Spleen (tissue), 11 donors: ENCODE results near the gene FOXP1. TPM values are rescaled to one million over a fixed set of nuclear protein-coding genes. Genes with fewer than 3 reads are reported as not detected.

Experiments used
- DNase-seq: peaks from one replicate; pipeline ENCODE4 v3.0.0-alpha.2; 2020
- H3K27ac ChIP-seq, 8 donors: fragments of 200-600 bp; sonication (generic) in 7 of 8; 1 replicate in 4 of 8; 2 replicates in 4 of 8; pipeline versions ENCODE4 v1.5.0 to v1.8.0; 2016 to 2021; ENCODE audit warnings: inconsistent platforms in 4 of 8, mild to moderate bottlenecking in 4 of 8, moderate library complexity in 1 of 8
- H3K27me3 ChIP-seq, 7 donors: fragments of 200-600 bp; sonication (generic) in 6 of 7; replicated peaks in 1 of 7; 1 replicate in 4 of 7; 2 replicates in 3 of 7; pipeline versions ENCODE4 v1.5.0 to v1.8.0; 2016 to 2021; ENCODE audit warnings: inconsistent platforms in 3 of 7, mild to moderate bottlenecking in 1 of 7
- H3K36me3 ChIP-seq, 6 donors: fragments of 200-600 bp; sonication (generic) in 5 of 6; 1 replicate in 4 of 6; 2 replicates in 2 of 6; pipeline versions ENCODE4 v1.5.0 to v1.8.0; 2016 to 2021; ENCODE audit warnings: inconsistent platforms in 2 of 6
- H3K4me1 ChIP-seq, 6 donors: fragments of 200-600 bp; sonication (generic) in 5 of 6; 1 replicate in 3 of 6; 2 replicates in 3 of 6; pipeline versions ENCODE4 v1.5.0 to v1.8.0; 2016 to 2021; ENCODE audit warnings: inconsistent platforms in 3 of 6
- H3K4me3 ChIP-seq, 8 donors: fragments of 200-600 bp; sonication (generic) in 7 of 8; 1 replicate in 4 of 8; 2 replicates in 4 of 8; pipeline versions ENCODE4 v1.5.0 to v1.8.0; 2016 to 2021; ENCODE audit warnings: inconsistent platforms in 4 of 8, mild to moderate bottlenecking in 4 of 8, moderate library complexity in 2 of 8
- H3K9me3 ChIP-seq, 8 donors: fragments of 200-600 bp; sonication (generic) in 7 of 8; 1 replicate in 4 of 8; 2 replicates in 4 of 8; pipeline versions ENCODE4 v1.5.0 to v1.8.0; 2016 to 2021; ENCODE audit warnings: inconsistent platforms in 4 of 8
- CTCF ChIP-seq, 11 experiments: fragments of 200-600 bp in 7 of 11; fragments of 450-650 bp in 4 of 11; sonication (generic) in 4 of 11; IDR thresholded peaks in 8 of 11; conservative IDR thresholded peaks in 3 of 11; 1 replicate in 7 of 11; 2 replicates in 4 of 11; pipeline versions ENCODE4 v1.4.0 to v1.8.0; 2016 to 2021; ENCODE audit warnings: antibody characterized with exemption in 11 of 11, inconsistent platforms in 4 of 11, mild to moderate bottlenecking in 1 of 11
- POLR2A ChIP-seq, 3 donors: fragments of 450-650 bp; IDR thresholded peaks; one replicate each; pipeline ENCODE4 v1.5.1; 2017; ENCODE audit warnings: antibody characterized with exemption in 3 of 3, mild to moderate bottlenecking in 1 of 3
- POLR2AphosphoS5 ChIP-seq, 3 donors: sonication (generic); formaldehyde crosslinking; IDR thresholded peaks; one replicate each; pipeline ENCODE4 v1.5.1; 2017; ENCODE audit warnings: antibody characterized with exemption in 3 of 3
- WGBS, 5 donors: extraction: QIAGEN DNeasy Blood & Tissue Kit in 3 of 5; methylation state at CpG; one replicate each; pipeline versions ENCODE4 v1.1.5 to v1.1.7; 2013 to 2018; 5-methylcytosine and 5-hydroxymethylcytosine counted together
- intact Hi-C: fragments of 100-400 bp; cut with DNase I; formaldehyde crosslinking; loops from one replicate; pipeline ENCODE4 v1.15.0; 2023; ENCODE audit warnings: low total_unique reads
- polyA plus RNA-seq, 3 donors: library from polyadenylated mRNA; stranded (reverse); fragments of 200-250 nt; gene quantifications; one replicate each; pipeline ENCODE4 v1.2.1, GENCODE V29; 2013
- total RNA-seq, 7 donors: library from RNA; depleted of rRNA in 3 of 7; stranded (reverse); fragments of >200 nt in 3 of 7; fragmentation: NEBNext Ultra II Directional in 4 of 7; extraction: Animal tissue kit (Norgen Biotek cat#: 25700) in 4 of 7; gene quantifications; one replicate each; pipeline versions ENCODE4 v1.1.0 to v1.2.1, GENCODE V29; 2016 to 2021
- donor health status: healthy with polysubstance abuse.
- donor health status: DM: no; HTN: no; CAD: no; lungs with moderate emphysema.
- donor health status: DM: no; HTN: no; CAD: no.
- donor health status: Bipolar disorder and iron deficiency.
- donor health status: healthy.
- donor health status: DM: no; HTN: no; CAD: no.
- donor health status: DM: yes; HTN: yes; CAD: no.

Gene FOXP1
- total and polyA plus RNA-seq, 10 donors: 11.1 to 202 (median 153) TPM

GRCh38 chr3:71089271-71089847 is 494.2 kb downstream of the FOXP1 start:
- Histone ChIP-seq H3K4me1 (peaks cover 16 to 98% (median 57%) of the 10 kb centered on the region in 6 donors), H3K27me3 (no peaks in the 10 kb centered on the region), H3K4me3 (no peak overlapping the region), H3K27ac (peak overlapping the region in 7 of 8 donors; percentile 1 to 80 (median 49)), H3K9me3 (no peaks in the 10 kb centered on the region), H3K36me3 (peaks cover 0 to 6% (median 0%) of the 10 kb centered on the region in 6 donors)
- WGBS, 5 donors: 87 to 100% (median 97%) methylated on average over 3 of the region's 3 CpGs
- TF ChIP-seq CTCF (IDR thresholded peaks at IDR 0.05 in 8 of 11, conservative IDR thresholded peaks at IDR 0.05 in 3 of 11) (no peak), POLR2AphosphoS5 (IDR thresholded peaks at IDR 0.05) (no peak), POLR2A (IDR thresholded peaks at IDR 0.05) (no peak)
- intact Hi-C loops: no loop called here
- DNase-seq: no peak

GRCh38 chr3:71088742-71089141 is 494.8 kb downstream of the FOXP1 start:
- Histone ChIP-seq H3K4me1 (peaks cover 16 to 98% (median 62%) of the 10 kb centered on the region in 6 donors), H3K4me3 (no peak overlapping the region), H3K36me3 (peaks cover 0 to 5% (median 0%) of the 10 kb centered on the region in 6 donors), H3K9me3 (no peaks in the 10 kb centered on the region), H3K27me3 (no peaks in the 10 kb centered on the region), H3K27ac (peak overlapping the region in 6 of 8 donors; percentile 1 to 80 (median 60))
- WGBS, 5 donors: 72 to 84% (median 77%) methylated on average over 4 of the region's 4 CpGs
- DNase-seq: no peak
- TF ChIP-seq POLR2A (IDR thresholded peaks at IDR 0.05): no peak
- no peak for TF ChIP-seq POLR2AphosphoS5 (IDR thresholded peaks at IDR 0.05)
- TF ChIP-seq CTCF (IDR thresholded peaks at IDR 0.05 in 8 of 11, conservative IDR thresholded peaks at IDR 0.05 in 3 of 11): no peak
- intact Hi-C loops: no loop called here

GRCh38 chr3:71088019-71088708 is 495.4 kb downstream of the FOXP1 start:
- intact Hi-C loops: no loop called here
- peaks cover 0 to 5% (median 0%) of the 10 kb centered on the region in 6 donors for H3K36me3 ChIP-seq
- H3K4me3 ChIP-seq: no peak overlapping the region
- peaks cover 16 to 98% (median 64%) of the 10 kb centered on the region in 6 donors for H3K4me1 ChIP-seq
- H3K27me3 ChIP-seq: no peaks in the 10 kb centered on the region
- H3K9me3 ChIP-seq: no peaks in the 10 kb centered on the region
- DNase-seq: no peak
- TF ChIP-seq POLR2A (IDR thresholded peaks at IDR 0.05) (no peak), POLR2AphosphoS5 (IDR thresholded peaks at IDR 0.05) (no peak), CTCF (IDR thresholded peaks at IDR 0.05 in 8 of 11, conservative IDR thresholded peaks at IDR 0.05 in 3 of 11) (no peak)
- 74 to 80% (median 79%) methylated on average over 8 of the region's 8 CpGs for WGBS, 5 donors
- peak overlapping the region; percentile 15 to 80 (median 60) for H3K27ac ChIP-seq
